ENCODE results near the gene TMEM108.

The TMEM108 gene

DNA sequence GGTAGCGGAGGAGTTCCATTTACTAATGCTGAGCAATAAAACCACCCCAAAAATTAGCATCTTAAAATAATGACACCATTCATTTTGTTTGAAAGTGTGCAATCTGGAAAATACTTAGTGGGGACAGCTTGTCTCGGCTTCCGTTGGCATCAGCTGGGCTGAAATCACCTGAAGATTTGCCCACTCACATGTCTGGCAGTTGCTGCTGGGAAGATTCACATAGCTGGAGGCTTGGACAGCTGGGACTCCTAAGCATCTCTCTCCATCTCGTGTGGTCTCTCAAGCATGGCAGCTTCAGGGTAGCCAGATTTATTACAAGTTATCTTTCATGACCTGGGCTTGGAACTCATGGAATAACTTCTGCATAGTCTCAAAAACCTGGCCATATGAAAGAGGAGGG is 323.2 kb downstream of the TMEM108 start:
- Histone ChIP-seq H3K27ac (ENCODE audit: low read depth, low read length, poor library complexity, severe bottlenecking) (no peak overlapping the region), H3K9ac (ENCODE audit: low read length) (no peak overlapping the region), H3K36me3 (ENCODE audit: insufficient read depth, low read length) (no peaks in the 10 kb centered on the region), H4K20me1 (ENCODE audit: insufficient read depth, low read length) (no peaks in the 10 kb centered on the region), H3F3A (ENCODE audit: insufficient read depth, low read length) (no peaks in the 10 kb centered on the region), H3K4me1 (ENCODE audit: insufficient read depth, low read length, severe bottlenecking) (no peaks in the 10 kb centered on the region), H2AFZ (ENCODE audit: low read length) (no peak overlapping the region), H3K4me3 (ENCODE audit: low read depth, low read length, poor library complexity, severe bottlenecking) (no peak overlapping the region), H3K9me2 (ENCODE audit: low read depth, low read length) (no peaks in the 10 kb centered on the region), H3K9me3 (ENCODE audit: low read length) (no peaks in the 10 kb centered on the region), H3K27me3 (ENCODE audit: insufficient read depth, low read length) (no peaks in the 10 kb centered on the region), H3K79me2 (ENCODE audit: insufficient read depth, low read length) (no peaks in the 10 kb centered on the region), H3K4me2 (ENCODE audit: low read length) (no peak overlapping the region)
- TF ChIP-seq, protein P1, sequence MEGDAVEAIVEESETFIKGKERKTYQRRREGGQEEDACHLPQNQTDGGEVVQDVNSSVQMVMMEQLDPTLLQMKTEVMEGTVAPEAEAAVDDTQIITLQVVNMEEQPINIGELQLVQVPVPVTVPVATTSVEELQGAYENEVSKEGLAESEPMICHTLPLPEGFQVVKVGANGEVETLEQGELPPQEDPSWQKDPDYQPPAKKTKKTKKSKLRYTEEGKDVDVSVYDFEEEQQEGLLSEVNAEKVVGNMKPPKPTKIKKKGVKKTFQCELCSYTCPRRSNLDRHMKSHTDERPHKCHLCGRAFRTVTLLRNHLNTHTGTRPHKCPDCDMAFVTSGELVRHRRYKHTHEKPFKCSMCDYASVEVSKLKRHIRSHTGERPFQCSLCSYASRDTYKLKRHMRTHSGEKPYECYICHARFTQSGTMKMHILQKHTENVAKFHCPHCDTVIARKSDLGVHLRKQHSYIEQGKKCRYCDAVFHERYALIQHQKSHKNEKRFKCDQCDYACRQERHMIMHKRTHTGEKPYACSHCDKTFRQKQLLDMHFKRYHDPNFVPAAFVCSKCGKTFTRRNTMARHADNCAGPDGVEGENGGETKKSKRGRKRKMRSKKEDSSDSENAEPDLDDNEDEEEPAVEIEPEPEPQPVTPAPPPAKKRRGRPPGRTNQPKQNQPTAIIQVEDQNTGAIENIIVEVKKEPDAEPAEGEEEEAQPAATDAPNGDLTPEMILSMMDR (IDR thresholded peaks at IDR 0.05; ENCODE audit: low read length): no peak
- TF ChIP-seq EZH2 (IDR thresholded peaks at IDR 0.05; ENCODE audit: borderline replicate concordance, low read length): no peak

DNA sequence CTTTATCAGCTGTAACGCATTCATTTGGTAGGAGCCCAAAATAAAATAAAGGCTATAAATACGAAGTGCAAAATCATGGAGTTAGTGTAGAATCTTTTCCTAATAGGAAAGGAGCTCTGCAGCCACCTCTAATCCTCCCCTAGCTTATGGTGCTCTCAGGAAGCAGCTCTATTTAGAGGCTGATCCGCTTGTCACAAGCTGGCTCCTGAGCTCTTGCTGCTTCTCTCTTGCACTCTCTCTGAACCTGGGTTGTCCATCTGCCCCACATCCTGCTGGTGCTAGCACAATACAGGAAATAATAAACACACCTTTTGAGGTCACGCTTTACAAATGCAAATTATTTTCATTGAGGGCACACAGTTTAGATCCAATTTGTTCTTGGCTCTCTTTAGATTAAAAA is 324.3 kb downstream of the TMEM108 start:
- Histone ChIP-seq H3K9ac (ENCODE audit: low read length) (no peak overlapping the region), H2AFZ (ENCODE audit: low read length) (no peak overlapping the region), H4K20me1 (ENCODE audit: insufficient read depth, low read length) (no peaks in the 10 kb centered on the region), H3K4me1 (ENCODE audit: insufficient read depth, low read length, severe bottlenecking) (no peaks in the 10 kb centered on the region), H3K36me3 (ENCODE audit: insufficient read depth, low read length) (no peaks in the 10 kb centered on the region), H3K79me2 (ENCODE audit: insufficient read depth, low read length) (no peaks in the 10 kb centered on the region), H3K27me3 (ENCODE audit: insufficient read depth, low read length) (no peaks in the 10 kb centered on the region), H3K9me3 (ENCODE audit: low read length) (no peaks in the 10 kb centered on the region), H3F3A (ENCODE audit: insufficient read depth, low read length) (no peaks in the 10 kb centered on the region), H3K27ac (ENCODE audit: low read depth, low read length, poor library complexity, severe bottlenecking) (no peak overlapping the region), H3K9me2 (ENCODE audit: low read depth, low read length) (no peaks in the 10 kb centered on the region), H3K4me3 (ENCODE audit: low read depth, low read length, poor library complexity, severe bottlenecking) (no peak overlapping the region), H3K4me2 (ENCODE audit: low read length) (no peak overlapping the region)
- TF ChIP-seq, protein P1 (IDR thresholded peaks at IDR 0.05; ENCODE audit: low read length): no peak
- TF ChIP-seq EZH2 (IDR thresholded peaks at IDR 0.05; ENCODE audit: borderline replicate concordance, low read length): no peak

DNA sequence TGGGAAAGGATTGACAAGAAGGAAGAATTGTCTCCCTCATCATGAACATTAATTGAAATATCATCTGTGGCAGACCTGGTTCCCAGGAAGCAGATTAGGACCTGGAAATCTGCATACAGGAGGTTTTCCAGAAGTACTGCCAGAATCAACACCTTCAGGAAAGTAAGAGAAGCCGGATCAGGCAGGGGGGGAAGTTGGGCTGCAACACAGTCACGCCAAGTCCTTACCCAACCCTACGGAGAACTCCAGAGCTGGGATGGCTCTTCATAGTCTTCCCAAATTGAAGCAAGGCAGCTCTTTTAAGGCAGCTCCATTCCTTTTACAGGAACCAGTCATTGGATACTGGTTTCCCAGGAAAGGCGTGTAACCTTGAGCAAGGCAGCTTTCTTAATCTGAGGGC is 326.5 kb downstream of the TMEM108 start:
- Histone ChIP-seq H3K4me3 (ENCODE audit: low read depth, low read length, poor library complexity, severe bottlenecking) (no peak overlapping the region), H3K9me2 (ENCODE audit: low read depth, low read length) (no peaks in the 10 kb centered on the region), H3K36me3 (ENCODE audit: insufficient read depth, low read length) (no peaks in the 10 kb centered on the region), H3K4me1 (ENCODE audit: insufficient read depth, low read length, severe bottlenecking) (no peaks in the 10 kb centered on the region), H3K27me3 (ENCODE audit: insufficient read depth, low read length) (no peaks in the 10 kb centered on the region), H3K79me2 (ENCODE audit: insufficient read depth, low read length) (no peaks in the 10 kb centered on the region), H2AFZ (ENCODE audit: low read length) (no peak overlapping the region), H3K9me3 (ENCODE audit: low read length) (no peaks in the 10 kb centered on the region), H3K9ac (ENCODE audit: low read length) (no peak overlapping the region), H3K27ac (ENCODE audit: low read depth, low read length, poor library complexity, severe bottlenecking) (no peak overlapping the region), H3F3A (ENCODE audit: insufficient read depth, low read length) (no peaks in the 10 kb centered on the region), H3K4me2 (ENCODE audit: low read length) (no peak overlapping the region), H4K20me1 (ENCODE audit: insufficient read depth, low read length) (no peaks in the 10 kb centered on the region)
- TF ChIP-seq EZH2 (IDR thresholded peaks at IDR 0.05; ENCODE audit: borderline replicate concordance, low read length): no peak
- TF ChIP-seq, protein P1 (IDR thresholded peaks at IDR 0.05; ENCODE audit: low read length): no peak

All from OCI-LY1 (cell line).